ENCODE measurements around the gene CISD1.

CISD1 gene

DNA sequence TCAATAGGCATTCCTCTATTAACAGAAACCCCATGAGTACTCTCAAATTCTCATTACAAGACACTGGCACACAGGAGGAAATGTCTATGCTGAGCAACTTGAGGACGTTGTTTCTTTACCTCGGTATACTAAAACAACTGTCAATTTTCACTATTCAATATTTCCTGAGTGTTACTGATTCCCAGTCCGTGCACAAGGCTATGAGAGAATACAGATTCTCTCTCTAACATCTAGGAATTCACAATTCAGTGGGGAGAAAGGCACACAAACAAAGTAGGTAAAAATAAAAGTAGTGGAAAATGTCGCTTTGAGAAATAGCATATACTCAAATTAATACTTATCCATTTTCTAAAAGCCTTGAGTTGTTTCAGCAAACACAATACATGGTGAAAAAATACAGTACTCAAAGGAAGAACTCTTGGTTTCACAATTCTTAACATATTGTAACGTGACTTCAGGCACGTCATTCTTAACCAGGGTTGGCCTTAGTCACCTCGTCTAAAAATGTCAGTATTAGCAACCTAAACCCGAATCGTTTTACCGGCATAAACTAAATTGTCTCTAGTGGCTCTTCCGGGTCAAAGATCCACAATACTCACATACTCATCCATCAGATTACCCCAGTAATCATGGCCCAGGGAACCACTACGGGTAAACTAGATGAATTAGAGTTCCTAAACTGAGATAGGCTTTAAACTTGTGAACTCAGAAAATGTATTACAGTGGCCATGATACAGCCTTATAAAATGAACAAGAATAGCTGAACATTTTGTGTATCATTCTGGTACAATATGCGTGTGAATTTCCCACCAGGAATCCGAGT is 2.7 kb upstream of the CISD1 start:
- peak in 1 of 2 experiments; percentile 7 for DNase-seq

- DNase-seq: peak; percentile 17 to 20
These were observed 1.9 kb upstream of the CISD1 start for GRCh38 chr10:58266826-58267712.

- DNase-seq: peak; percentile 88
These were observed 1.1 kb upstream of the CISD1 start, which contains the start of gene IPMK for GRCh38 chr10:58267713-58268453. Gene IPMK (minus strand): TSS chr10:58267894. CDS start chr10:58267611, 283 bp downstream.

- DNase-seq: no peak
These were observed 462 bp upstream of the CISD1 start for GRCh38 chr10:58268454-58268945.

DNA sequence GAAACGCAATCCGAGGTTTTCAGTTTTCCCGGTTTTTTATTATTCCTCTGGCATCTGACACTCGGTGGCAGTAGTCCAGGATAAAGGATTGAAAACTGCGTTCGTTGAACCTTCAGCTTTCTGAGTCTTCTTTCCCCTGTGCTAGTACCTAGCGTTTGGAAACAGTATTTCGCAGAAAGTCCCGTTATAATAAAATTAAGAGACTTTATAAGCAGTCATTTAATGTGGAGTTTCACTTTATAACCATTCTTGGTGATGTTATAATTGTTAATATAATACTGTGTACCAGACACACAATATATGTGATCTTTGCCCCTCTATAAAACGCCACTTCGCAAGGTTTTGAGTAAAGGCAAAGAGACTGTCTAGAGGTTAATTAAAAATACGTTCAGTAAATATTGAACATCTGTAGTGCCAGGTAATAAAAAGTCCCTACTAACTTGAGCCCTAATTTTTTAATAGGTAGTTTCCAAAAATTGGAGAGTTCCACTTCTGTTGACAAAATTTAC is 874 bp downstream of the CISD1 start:
- DNase-seq: peak in 1 of 2 experiments; percentile 5

DNA sequence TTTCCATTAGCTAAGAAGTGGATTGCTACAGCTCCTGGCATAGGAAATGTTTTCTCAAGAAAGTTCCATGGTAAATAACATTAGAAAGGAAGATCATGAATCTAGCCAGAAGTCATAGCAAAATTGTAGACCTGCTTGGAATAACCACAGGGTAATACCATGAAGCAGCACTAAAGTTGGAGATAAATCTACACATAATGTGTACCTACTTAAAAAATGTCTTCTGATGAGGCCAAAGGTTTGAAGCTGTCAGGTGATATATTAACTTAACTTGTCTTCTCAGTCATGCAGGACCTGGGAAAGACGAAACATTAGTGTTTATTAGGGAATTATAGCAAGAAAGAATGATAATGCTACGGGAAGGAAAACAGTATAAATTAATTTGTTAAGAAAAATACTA is 6.3 kb downstream of the CISD1 start:
- DNase-seq: no peak

DNA sequence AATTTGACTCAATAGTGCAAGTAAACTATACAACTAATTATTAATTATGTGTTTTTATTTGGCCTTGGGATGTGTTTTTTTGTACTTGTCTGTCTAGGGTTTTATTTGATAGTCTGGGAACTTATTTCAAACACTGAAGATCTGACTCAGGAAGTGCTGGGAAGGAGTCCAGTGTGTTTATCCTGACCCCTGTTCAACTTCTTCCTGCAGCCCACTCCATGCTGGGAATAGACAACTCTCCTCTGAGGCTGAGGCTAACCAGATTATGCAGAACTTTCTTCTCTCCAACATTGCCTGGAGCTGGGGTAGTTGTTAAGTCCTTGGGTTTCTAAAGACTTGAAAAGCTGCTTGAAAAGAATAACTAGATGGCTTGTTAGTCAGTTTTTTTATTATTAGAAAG is 6.9 kb downstream of the CISD1 start:
- no peak for DNase-seq

DNA sequence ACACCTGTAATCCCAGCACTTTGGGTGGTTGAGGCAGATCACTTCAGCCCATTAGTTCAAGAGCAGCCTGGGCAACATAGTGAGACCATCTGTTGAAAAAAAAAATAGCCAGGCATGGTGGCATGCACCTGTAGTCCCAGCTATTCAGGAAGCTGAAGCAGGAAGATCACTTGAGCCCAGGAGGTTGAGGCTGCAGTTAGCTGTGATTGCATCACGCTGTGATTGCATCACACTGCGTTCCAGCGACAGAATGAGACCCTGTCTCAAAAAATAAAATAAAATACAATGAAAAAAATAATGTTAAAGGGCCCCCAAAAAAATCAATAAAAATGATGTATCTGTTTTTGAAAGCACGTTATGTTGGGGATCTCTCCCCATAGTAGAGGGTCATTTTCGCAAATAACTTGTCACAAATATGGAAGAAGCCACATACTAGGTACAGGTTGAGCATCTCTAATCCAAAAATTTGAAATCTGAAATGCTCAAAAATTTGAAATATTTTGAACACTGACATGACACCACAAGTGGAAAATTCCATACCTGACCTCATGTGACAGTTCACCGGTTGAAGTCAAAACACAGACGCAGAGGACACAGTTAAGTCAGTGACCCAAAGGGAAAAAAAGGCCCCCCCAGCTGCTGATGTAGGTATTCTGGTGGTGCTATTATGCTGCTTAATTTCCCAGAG is 9.5 kb downstream of the CISD1 start:
- no peak for DNase-seq

DNA sequence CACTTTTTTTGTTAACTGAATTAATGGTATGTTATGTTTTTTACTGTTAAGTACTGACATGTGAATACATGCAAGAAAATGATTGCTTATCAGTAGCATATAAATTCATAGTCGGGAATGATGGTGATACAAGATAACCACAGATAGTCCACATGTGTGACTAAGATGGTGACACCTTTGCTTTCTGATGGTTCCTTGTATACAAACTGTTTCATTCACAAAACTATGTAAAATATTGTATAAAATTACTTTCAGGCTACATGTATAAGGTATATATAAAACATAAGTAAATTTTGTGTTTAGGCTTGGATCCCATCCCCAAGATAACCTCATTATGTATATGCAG is 10.0 kb downstream of the CISD1 start:
- DNase-seq: no peak

DNA sequence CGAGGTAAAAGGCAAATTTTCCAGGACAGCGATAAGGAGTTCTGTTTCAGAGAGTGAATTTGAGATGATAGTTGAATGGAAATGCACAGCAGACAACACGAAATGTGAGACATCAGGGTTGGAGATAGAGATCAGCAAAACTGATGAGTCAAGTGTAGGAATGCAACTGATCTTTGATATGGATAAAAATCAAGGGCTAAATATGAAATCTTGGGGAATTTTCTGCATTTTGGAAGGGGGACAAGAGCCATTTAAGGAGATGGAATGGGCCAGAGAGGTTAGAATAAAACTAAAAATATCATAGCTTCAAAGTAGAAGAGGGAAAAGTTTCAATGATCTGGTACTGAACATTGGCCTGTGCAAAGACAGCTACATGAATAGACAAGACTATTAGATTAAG is 11.5 kb downstream of the CISD1 start:
- no peak for DNase-seq

GRCh38 chr10:58281092-58281752 is 12.3 kb downstream of the CISD1 start:
- DNase-seq: no peak

DNA sequence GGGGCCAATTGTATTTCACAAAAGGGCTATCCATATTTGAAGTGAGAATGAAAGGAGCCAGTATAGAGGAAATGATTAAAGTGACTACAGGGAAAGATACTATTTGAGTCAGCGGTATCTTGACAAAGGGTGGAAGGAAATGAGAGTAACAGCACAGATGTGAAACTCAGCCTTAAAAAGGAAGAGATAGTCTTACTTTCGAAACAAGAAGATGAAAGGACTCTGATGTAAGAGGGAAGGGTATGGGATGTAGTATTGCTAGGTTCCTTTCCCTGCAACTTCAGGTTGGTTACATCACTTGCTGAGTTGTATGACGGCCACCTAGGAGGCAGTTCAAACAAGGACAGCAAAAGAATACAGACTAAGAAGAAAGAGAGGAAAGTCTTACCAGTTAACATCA is 13.7 kb downstream of the CISD1 start:
- DNase-seq: no peak

DNA sequence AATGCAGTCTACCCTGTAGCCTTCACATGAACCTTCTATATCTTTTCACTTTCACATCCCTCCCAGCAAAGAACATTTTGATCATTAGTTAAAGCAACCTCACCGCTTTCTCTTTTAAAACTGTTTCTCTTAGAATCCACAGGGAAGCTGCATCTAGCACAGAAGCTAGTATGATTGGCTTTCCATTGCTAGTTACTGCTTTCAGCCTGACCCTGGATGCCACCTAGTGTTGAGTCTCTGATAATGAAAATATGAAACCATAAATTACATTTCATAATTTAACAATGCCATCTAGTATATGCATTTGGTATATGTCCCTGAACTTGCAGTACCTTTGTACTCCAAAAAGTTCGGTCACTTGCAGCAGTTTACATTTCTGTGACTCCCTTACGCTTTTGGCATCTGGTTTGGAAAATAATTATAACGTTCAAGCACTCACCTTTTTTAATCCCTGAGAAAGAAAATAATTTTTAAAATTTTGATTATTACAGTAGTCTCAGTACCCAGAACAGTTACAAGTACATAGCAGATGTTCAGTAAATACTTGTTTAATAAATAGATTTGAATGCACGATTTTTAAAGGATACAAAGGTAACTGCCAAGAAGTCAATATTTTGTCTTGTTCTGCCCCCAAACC is 22.7 kb downstream of the CISD1 start:
- DNase-seq: peak; percentile 6 to 38

DNA sequence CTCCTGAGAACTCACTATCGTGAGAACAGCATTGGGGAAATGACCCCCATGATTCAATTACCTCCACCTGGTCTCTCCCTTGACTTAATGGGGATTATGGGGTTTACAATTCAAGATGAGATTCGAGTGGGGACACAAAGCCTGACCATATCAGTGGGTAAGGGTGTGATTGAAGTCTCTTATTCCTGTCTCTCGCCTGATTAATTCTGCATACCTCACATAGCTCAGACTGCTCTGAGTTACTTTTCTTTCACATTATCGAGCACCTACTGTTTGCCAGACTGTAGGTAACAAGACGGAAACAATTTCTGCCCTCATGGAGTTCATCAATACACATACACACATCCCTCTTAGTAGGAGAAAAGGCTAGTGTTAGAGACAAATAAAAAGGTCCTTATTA is 25.0 kb downstream of the CISD1 start:
- DNase-seq: no peak

- DNase-seq: peak; percentile 36 to 45
These were observed 30.6 kb downstream of the CISD1 start for GRCh38 chr10:58299580-58299979.

DNA sequence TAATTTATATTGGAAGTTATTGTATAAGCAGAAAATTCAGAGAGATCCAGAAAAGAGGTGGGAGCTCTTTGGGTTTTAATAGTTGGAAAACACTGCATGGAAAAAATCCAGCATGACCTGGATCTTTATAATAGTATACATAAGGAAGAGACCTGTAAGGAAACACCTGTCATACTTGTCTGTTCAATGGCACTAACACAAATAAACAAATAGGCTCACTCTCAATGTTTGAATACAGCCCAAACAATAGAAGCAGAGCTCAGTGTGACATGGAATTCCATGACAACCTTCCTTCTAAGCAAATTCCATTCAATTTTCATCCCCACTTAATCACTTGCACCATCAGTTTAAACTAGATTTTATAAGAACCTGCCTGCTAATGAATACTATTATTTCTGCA is 31.7 kb downstream of the CISD1 start:
- peak in 1 of 2 experiments; percentile 12 for DNase-seq

DNA sequence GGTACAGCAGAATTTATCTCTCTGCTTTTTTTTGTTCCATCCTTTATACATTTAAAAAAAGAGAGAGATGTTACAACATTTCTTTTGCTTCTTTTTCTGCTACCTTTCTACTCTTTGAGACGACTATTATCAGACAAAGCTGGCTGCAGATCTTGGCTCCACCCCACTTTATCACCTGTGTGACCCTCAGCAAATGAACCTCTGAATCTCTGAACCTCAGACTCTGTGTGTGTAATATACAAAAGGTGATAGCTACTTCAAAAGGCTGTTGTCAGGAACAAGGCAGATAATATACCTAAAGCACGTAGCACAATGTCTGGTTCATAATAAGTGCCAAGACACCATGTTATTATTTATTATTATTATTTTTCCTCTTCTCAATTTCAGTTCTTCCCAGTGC is 33.3 kb downstream of the CISD1 start:
- DNase-seq: no peak

DNA sequence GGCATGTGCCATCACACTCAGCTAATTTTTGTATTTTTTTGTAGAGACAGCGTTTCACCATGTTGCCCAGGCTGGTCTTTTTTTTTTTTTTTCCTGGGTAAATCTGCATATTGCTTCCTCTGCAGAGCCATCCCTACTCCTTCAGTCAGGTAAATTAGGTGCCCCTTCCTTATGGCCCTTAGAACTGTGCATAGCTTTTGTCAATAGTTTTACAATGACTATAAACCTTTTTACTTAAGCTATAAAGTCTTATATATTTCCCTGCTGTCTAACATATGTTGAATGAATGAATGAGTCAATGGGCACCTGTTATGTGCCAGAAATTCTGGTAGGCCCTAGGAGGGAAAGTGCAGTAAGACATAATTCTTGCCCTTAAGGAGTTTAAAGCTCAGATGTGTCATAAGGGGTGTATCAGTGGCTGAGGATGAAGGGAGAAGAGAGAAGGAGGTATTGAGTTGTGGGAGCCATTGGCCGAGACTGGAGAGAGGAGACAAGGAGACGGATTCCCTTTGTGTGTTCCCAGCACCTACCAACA is 35.2 kb downstream of the CISD1 start:
- DNase-seq: no peak

GRCh38 chr10:58305821-58306220 is 36.9 kb downstream of the CISD1 start:
- DNase-seq: peak in 1 of 2 experiments; percentile 64

- no peak for DNase-seq
These were observed 38.7 kb downstream of the CISD1 start for GRCh38 chr10:58307676-58308075.

- no peak for DNase-seq
These were observed 42.1 kb downstream of the CISD1 start for GRCh38 chr10:58311026-58311425.

Measured in NCI-H2081 (cell line).